ENCODE results near the gene RPA3.
A peak's percentile ranks its signal among the peaks of the same experiment; 100 is the strongest.

RPA3 gene

DNA sequence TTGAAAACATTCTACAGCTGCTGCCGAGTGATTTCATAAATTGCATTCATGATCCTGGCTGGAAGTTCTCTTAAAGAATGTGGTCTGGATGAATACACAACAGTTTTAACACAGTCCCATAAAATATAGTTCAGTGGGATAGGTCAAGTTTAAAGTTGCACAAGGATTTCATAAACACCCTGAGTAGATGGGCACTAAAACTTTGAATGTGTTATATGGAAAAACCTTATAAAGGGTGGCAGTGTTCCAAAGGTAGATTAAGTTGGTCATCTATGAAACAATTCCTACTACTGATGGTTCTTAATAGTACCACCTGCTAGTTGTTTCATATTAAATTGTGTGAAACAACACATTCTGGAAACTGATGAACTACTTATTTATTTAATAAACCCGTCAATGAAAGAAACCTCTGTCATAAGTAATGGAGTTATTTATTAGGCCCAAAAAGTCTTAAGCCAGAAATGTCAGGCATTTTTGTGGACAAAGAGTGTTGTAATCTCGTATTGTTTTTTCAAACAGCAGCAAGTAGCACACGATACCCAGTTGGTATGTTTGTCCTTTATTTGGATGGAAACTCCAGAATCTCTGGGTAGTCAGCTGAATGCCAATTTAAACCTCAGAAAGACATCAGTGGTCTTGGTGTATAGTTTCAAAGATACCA lies 14.3 kb upstream of the RPA3 start:
- peak; percentile 48 to 56 for DNase-seq

DNA sequence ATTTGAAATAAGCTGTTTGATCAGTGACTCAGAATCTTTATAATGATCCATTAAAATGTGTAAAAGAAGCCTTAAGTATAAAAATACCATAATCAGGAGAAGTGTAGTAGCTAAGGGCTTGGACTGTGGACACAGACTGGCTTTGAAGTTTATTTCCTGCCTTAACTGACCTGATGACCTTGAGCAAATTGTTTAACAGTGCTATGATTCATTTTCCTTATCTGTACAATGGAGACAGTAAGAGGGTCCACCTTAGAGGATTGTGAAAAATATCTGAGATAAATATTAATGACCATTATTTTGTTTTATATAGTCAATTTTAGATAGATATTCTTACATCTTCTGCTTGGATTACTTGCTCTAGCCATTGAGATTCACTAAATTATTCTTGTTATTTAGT lies 13.3 kb upstream of the RPA3 start:
- DNase-seq = no peak

DNA sequence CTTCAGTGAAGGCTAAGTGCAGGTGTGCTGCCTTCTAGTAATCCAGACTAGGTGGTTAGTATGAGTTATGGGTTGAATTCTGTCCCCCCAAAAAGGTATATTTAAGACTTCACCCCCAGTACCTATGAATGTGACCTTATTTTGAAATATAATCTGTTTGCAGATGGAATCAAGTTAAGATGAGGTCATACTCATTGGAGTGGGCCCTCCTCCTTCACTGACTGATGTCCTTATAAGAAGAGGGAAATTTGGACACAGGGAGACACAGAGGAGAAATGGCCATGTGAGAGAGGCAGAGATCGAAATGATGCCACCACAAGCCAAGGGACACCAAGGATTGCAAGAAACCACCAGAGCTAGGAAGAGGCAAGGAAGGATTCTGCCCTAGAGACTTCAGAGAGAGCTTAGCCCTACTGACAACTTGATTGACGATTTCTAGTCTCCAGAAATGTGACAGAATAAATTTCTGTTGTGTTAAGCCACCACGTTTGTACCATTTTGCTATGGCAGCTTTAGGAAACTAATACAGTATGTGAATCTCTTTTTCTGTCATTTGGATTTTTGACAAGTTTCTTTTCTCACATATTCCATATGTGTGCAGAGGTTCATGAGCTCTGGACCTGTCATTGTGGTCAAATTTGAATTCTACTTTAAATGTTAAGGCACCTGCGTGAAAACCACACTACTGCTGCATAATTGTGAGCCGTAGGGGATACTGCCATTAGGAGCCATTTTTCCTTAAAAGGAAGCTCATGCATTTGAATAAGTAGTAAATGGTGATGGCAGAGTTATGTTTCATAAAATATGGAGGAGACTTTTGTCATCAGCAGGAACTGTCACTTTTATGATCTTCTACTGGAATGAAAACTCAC lies 2.6 kb upstream of the RPA3 start:
- peak in 1 of 2 experiments; percentile 27 for DNase-seq

DNA sequence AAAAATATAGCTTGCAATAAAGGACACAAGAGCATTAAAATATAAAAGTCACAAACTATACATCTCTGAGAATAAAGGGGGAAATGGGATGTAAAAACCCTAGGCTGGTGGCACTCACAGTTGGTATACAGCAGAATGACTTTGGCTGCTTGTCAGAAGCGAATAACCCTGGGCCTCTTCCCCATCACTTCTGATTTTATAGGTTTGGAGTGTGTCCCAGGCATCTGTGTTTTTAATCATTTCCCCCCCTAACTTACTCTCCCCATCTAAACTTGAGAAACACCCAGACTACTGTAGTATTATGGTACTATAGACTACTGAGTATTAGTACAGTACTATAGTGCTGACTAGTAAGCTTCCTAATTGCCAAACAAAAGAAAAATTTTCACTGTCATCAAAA lies 1.8 kb upstream of the RPA3 start:
- DNase-seq = peak; percentile 67 to 85

DNA sequence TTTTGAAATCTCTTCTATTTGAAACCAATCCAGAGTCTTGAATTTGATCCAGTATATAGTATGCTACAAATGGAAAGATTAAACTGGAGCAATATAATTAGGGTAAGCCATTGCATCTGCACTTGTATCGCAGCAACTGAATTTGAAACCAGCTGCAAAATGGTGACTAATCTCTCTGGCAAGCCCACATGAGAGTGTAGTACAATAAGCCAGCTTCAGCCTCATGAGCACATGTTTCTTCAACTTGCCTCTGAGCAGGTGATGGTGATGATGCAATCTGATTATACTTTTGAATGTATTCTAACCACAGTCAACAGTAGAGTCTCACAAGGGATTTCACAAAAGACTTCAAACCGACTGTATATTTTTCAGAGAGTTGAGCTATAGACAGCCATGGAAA lies 829 bp upstream of the RPA3 start:
- DNase-seq = peak; percentile 88 to 93

DNA sequence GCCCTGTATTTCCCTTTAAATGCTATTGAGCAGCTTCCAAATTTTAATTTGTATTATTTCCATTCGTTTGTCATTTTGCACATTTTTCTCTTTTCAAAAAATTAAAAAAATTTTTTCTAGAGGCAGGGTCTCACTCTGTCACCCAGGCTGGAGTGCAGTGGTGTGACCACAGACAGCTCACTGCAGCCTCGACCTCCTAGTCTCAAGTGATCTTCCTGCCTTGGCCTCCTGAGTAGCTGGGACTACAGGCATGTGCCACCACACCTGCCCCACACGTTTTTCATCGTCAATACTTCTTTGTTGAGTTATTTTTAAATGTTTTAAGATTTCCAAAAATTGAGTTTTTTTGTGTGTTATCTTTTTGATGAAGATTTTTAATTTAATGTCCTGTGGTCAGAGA lies 4.7 kb downstream of the RPA3 start:
- no peak for DNase-seq

DNA sequence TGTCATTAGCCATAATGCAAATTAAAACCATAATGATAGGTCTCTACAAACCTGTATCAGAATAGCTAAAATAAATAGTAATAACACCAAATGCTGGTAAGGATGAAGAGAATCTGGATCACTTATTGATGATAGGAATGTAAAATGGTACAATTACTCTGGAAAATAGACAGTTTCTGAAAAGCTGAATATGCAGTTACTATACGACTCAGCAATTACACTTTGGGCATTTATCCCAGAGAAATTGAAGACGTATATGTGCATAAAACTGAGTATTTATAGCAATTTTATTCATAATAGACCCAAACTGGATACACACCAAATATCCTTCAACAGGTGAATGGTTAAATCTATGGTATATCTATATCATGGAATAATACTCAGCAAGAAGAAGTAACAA lies 7.9 kb downstream of the RPA3 start:
- no peak for DNase-seq

DNA sequence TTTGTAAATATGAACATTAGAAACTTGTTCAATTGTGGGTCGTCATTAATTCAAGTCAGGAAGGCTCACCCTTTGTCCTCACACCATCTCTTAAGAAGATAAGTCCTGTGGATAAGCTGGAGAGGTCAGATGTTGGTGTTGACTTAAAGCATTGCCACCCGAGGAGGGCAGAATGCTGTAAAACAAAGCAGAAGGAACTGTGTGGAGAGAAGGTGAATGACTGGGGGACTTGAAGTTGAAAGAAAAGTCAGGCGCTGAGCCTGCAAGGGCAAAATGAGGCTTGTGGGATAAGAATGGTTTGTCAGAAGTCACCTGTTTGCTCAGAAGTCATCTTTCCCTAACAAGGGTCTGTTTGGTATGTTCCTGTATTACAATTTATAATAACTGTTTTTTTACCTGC lies 9.1 kb downstream of the RPA3 start:
- no peak for DNase-seq

DNA sequence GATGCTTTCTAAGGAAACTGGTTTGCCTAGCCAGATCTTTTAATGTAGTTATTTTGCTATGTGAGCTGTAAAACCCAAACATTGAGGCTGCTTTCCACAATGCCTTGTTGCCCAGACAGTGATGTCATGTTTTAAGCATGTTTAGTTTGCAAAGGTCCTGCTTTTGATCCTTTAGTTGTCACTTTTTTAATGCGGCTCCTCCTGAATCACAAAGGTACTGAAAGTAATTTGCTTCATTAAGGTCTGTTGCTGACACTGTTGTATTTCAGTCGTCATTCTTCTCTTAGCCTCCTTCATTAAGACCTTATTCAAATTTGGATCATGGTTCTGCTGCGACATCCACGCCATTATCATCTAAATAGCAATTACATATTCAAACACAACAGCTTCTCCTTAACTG lies 10.6 kb downstream of the RPA3 start:
- peak; percentile 50 to 52 for DNase-seq

DNA sequence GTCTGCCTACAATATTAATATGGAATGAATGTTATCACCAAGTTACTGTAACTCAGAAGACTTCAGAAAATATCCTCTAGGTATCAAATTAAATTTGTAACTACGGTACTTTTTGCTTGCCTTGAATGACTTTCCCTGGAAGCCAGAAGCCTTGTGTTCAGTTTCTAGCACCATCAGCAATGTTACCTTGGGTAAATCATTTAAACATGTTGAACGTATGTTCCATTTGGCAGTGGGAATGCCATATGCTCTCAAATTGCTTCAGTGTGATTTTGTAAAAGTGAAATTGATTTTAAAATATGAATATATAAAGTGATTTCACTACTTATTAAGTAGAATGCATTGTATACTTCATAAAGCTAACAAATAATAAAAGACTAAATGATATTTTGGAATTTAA lies 11.2 kb downstream of the RPA3 start:
- peak; percentile 44 to 63 for DNase-seq

DNA sequence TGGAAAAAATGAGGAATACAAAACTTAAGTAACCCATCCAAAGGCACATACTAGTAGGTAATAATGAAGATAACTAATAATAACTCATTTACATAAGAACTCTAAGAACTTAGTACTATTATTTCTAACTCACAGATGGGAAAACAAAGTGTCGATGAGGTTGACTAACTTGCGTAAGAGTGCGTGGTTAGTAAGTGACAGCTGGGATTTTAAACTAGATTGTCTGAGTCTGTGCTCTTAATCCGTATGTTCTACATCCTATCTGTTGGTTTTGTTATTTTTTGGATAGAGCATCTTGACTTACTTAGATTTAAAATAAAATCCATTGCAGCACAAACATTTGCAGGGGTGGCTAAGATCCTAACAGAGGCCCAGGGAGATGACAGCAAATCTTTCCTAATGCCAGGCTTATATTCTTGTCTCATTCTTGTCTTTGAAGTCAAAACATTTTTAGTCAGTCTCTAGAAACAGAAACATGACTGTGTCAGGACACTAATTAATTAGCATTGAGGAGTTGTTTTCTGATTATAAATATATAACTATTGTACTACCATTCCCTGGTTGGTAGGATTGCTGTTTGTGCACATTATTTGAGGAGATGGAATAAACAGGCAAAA lies 11.7 kb downstream of the RPA3 start:
- DNase-seq = peak in 1 of 2 experiments; percentile 22

DNA sequence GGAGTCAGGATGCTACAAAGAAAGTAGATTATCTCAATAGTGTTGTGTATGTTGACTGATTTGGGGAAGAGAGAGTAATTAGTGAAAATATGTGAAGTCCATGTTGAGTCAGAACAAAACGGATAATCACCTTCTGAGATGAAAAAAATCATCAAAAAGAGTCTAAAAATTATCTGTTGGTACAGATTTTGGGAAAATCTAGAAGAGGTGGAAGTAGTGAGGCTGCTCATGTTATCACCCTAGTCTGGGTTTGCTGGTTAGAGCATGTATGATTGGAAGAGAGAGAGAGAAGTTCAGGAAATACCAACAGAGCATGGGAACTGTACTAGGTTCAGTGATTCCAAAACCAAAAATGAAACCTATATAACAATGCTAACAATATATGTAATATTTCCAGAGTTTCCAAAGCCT lies 12.3 kb downstream of the RPA3 start:
- no peak for DNase-seq

DNA sequence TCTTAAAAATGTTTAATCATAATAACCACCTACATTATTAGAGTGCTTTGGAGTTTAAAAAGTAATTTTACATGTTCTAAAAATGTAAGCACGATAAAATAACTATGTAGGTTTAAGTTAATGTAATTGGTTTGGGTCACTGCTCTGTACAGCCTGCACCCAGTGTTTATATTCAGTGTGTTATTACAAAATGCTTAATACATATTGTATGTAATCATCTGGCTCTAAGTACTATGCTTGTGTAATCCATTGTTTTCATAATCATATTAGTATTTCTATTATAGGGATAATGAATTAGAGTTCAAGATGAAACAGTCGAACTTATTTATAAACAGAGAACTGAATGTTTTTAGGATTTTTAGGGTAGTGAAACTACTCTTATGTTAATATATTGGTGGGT lies 13.1 kb downstream of the RPA3 start:
- no peak for DNase-seq

DNA sequence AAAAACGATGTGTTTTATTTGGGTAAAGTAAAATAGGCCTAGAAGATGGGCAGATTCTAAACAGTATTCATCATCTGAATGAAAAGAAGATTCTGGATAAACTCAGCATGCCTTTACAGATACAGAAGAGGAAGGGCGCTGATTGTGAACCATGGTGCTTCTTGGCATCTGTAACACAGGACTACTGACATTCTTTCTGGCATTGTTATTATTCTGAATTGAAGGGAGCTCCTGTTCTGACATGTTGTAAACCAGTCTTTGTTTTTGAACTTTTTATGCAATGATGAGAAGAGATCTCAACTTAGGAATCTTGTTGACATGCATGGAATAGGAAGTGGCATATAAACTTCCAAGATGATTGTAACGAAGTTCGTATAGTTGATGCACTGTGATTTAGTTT lies 13.5 kb downstream of the RPA3 start:
- DNase-seq = peak in 1 of 2 experiments; percentile 15

DNA sequence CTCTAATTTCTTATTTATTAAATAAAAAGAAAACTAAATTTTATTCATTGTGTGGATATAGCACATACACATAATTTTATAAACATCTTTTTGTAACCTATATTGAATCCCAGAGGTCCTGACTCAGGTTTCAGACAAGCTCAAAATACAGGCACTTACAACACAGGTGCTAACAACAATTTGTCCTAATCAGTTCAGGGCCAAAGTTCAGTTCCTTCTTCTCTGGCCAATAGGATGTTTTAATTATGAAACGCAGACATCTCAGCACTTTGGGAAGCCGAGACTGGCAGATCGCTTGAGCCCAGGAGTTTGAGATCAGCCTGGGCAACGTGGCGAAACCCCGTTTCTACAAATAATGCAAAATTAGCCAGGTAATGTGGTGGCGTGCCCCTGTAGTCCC lies 15.0 kb downstream of the RPA3 start:
- no peak for DNase-seq

DNA sequence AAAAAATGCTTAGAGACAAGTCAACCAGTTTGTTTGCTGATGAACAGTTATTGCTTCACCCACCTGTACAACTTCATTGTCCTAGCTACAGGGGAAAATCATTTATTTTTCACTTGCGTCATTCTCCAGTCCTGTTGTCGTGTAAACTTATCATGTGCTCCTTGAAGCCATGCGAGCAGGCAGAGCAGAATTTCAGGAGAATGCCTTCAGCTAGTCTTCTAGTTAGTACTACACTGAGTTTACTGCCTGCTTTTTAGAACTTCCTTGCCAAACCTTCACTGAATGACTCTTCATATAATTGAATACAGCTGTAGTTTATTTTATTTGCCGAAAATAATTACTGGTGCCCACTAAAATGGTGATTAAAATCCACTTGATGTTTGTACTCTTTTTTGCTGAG lies 15.6 kb downstream of the RPA3 start:
- DNase-seq = peak in 1 of 2 experiments; percentile 35

DNA sequence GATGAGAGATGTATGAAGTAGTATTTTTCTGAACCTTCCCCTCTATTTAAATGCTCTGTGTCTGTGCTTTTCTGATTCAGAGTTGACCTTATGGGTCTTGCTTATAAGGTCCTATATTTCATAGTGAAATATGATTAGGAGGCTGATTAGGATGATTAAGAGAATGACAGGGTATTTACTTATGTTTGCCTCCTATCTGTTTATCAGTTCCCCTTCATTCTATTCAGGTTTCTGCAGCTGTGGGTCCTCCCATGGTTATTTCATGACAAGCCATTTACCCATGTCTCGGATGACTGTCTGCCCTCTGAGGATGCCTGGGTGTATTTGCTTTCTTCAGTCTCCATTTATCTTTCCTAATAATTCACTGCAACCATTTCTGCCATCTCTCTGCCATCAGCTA lies 16.9 kb downstream of the RPA3 start:
- DNase-seq = no peak

DNA sequence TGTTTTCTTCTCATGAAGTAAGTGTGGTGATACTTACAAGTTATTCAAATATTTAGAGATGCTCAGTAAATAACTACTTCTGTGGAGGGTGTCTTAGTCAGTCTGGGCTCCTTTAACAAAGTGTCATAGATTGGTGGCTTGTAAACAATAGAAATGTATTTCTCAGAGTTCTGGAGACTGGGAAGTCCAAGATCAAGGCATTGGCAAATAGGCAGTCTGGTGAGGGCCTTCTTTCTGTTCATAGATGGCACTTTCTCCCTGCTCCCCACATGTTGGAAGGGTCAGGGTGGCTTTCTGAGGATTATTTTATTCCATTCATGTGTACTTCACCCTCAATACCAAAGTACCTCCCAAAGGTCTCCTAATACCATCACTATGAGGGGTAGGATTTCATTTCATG lies 18.4 kb downstream of the RPA3 start:
- DNase-seq = no peak

DNA sequence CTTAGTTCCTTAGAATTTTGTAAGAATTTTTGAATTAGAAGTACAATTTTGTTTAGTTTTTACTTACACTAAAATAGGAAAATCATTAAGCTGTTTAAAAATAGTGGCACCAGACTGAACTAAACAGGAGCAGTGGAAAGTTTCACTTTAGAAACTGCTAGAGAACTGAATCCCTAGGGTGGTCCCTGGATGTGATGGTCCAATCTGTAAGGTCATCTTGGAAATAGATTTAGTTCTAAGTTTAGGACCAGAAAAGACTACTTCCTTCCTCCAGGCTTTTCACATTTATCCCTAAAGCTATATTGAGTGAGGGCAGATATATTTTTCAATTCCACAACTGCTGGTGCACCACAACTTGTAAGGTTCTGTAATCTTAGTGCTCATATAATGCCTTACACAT lies 19.0 kb downstream of the RPA3 start:
- no peak for DNase-seq

DNA sequence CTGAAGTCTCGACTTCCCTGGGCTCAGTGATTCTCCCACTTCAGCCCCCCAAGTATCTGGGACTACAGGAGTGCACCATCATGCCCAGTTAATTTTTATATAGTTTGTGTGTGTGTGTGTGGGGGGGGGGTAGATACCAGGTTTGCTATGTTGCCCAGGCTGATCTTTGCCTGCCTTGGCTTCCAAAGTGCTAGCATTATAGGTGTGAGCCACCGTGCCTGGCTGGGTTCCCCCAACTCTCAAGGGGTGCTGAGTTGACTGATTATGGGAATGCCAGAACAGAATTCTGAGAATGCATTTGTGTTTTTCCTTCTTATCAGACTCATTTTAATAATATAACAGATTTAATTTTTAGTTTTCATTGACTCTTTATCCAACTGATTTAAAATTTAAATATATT lies 19.5 kb downstream of the RPA3 start:
- no peak for DNase-seq

DNA sequence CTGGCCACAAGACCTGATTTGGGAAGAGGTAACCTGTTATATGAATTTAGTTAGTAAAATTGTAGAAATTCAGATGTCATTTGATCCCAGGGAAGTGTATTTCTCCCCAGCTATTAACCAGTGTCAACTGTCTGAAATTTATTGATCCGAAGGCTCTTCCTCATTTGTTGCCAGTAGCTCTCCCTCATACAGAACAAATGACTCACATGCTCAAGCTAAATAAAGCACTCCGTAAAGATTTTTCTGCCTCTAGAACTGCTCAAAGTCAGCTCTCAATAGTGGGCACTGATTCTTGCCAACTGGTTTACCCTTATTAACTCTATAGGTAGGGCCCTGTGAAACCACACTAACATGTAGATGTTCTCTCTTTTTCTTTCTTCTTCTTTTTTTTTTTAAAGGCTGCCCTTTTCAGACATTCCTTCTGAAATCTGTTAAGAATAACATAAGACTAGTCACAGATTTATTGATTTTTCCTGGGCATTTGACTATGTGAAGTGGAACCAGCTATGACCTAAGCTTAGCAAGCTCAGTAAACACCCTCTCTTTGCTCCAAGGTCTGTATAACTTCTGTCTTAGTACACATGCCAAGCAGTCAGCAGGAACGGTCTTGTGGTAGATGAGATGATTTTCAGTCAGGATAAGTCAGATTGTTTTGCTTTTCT lies 21.8 kb downstream of the RPA3 start:
- DNase-seq = peak; percentile 77 to 89

DNA sequence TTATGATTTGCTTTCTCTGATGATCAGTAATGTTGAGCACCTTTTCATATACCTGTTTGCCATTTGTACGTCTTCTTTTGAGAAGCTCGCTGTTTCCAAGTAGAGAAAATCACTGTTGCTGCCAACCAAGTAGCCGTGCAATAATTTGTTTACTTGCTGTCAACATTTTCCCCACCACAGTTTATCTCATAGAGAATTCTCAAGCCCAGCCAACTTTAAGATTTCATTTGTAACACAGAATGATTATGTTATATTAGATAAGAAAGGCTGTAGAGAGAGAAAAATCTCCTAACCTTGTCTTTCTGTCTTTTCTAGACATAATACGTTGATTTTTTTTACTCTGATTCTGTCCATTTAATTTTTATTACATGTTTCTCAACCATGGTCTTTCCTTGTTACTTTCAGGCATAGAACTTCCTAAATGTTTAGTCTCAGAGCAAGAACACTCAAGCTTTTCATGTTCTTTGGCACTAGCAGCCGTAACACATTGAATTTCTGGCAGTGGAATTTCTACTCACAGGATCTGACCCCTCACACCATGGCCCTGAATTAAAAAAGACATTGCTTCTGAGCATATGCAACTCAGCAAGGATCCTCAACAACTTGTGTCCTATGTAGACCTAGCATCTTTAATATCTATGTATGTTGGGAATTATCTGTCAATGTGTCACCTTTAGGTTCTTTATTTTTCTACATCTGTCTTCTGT lies 23.1 kb downstream of the RPA3 start:
- peak; percentile 38 to 68 for DNase-seq

DNA sequence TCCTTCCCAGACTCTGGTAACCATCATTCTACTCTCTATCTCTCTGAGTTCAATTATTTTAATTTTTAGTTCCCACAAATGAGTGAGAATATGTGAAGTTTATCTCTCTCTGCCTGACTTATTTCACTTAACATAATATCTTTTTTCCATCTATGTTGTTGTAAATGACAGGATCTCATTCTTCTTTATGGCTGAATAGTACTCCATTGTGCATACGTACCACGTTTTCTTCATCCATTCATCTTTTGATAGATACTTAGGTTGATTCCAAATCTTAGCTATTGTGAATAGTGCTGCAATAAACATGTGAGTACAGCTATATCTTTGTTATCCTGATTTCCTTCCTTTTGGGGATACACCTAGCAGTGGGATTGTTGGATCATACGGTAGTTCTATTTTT lies 23.9 kb downstream of the RPA3 start:
- DNase-seq = no peak
